DOHH2 (cell line): ENCODE data around the gene MRGPRF.

Experiments used
- EZH2phosphoT487 ChIP-seq: fragments of 200-600 bp; sonication (generic); IDR thresholded peaks from 2 replicates; pipeline ENCODE4 v1.6.1; 2017; ENCODE audit warnings: borderline replicate concordance, mild to moderate bottlenecking, antibody characterized with exemption, low read length, moderate library complexity, mixed read lengths
- TF ChIP-seq, protein P1 (sequence below): fragments of 200-600 bp; sonication (generic); IDR thresholded peaks from one replicate; pipeline ENCODE4 v1.5.1; 2014; ENCODE audit warnings: antibody characterized with exemption, mild to moderate bottlenecking, low read depth, low read length; ENCODE audit not compliant: poor library complexity, severe bottlenecking

GRCh38 chr11:69009441-69010211, 3.4 kb downstream of the MRGPRF start:
- TF ChIP-seq, protein P1, sequence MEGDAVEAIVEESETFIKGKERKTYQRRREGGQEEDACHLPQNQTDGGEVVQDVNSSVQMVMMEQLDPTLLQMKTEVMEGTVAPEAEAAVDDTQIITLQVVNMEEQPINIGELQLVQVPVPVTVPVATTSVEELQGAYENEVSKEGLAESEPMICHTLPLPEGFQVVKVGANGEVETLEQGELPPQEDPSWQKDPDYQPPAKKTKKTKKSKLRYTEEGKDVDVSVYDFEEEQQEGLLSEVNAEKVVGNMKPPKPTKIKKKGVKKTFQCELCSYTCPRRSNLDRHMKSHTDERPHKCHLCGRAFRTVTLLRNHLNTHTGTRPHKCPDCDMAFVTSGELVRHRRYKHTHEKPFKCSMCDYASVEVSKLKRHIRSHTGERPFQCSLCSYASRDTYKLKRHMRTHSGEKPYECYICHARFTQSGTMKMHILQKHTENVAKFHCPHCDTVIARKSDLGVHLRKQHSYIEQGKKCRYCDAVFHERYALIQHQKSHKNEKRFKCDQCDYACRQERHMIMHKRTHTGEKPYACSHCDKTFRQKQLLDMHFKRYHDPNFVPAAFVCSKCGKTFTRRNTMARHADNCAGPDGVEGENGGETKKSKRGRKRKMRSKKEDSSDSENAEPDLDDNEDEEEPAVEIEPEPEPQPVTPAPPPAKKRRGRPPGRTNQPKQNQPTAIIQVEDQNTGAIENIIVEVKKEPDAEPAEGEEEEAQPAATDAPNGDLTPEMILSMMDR = no peak
- no peak for TF ChIP-seq EZH2phosphoT487
